Stimulated activated CD8-positive, alpha-beta memory T cell treated with anti-CD3 and anti-CD28 coated beads, Interleukin-4, amount 100 ng/mL, for 4 hours (primary cell): Measurements from ENCODE around the gene COP1.
A peak's percentile ranks its signal among the peaks of the same experiment; 100 is the strongest.
"Not testable (repeated sequence)": the region's sequence is repeated elsewhere in the genome, so short reads cannot be mapped to it uniquely, and the experiment has no call there.

ENCODE experiments used
- DNase-seq, 2 donors: peaks; one replicate each; pipeline ENCODE4 v3.0.0-alpha.2; 2020; ENCODE audit warnings: low read depth in 2 of 2, low spot score in 1 of 2

Gene COP1

DNA sequence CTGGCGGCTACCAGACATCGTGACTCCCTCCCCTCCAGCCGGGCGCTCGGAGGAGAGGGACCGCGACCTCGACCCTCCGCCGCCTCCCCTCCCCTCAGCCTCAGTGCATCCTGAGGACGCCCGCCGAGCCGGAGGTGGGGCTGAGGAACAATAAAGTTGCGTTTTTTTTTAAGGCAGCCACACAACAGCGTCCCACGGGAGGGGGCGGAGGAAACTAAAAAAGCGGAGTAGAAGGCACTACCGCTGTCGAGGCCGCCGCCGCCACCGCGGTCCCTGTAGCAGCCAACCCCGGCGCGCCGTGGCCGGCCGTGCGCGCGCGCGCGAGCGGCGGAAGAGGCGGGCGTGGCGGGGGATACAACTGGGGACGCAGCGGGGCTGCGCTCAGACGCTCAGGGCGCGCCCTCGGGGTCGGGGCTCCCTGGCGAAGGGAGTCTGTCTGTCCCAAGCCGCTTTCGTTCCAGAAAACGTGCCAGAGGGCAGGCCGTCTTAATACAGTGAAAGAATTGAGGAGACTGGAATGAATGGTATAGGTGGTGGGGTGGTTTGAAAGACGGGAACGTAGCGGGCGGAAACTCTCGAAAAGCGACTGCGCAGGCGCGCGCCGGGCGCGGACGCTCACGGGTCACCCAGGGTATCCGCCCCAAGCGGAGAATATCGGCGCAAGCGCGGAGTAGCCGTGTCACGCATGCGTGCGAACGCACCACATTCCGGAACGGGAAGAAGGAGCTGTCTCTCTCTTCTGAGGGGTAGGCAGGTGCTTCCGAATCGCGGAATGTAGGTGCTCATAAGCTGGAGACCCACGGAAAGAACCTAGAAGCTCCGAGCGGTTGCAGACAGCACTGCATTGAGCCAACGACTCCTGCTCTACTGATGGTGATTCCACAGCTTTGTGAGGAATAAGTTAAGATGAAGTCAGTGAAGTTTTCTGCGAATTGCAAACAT lies at the start of gene COP1:
Gene COP1, minus strand, starts transcription at position 326 of the 942 bp plus-strand sequence. Its CDS starts 308 bp downstream, at position 18.
- DNase-seq = peak; percentile 95

DNA sequence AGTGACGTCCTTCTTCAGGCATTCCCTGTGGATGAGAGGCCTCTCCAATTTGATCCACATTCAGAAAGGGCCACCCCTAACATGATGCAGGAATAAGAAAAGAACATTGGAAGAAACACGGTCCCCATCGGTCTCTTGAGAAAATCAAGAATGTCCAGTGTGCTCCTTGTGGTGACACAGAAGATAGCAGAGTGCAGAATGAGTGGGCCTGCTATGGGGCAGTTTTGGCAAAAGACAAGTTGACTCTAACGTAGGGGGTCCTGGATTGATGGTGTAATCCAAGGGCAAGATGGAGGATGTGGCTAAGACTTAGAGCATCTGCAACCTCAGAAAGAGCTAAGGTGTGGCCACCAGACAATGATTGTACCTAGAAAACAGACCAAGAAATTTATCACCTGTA lies 45.1 kb upstream of the COP1 start:
- no peak for DNase-seq

DNA sequence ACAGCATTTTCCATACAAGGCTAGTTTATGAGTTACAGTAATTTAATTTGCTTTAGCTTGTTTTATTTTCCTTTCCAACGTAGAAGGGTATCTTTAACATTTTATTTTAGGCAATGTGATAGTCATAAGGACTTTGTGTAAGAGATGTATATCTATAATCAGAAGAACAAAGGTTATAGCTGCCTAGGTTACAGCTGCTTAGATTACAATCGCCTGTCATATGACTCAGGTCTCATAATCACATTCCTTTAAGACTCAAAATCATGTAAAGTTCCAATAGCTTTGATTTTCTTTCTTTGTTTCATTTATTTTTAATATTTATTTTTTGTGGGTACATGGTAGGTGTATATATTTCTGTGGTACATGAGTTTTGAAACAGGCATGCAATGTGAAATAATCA lies 37.8 kb upstream of the COP1 start:
- DNase-seq = no peak

DNA sequence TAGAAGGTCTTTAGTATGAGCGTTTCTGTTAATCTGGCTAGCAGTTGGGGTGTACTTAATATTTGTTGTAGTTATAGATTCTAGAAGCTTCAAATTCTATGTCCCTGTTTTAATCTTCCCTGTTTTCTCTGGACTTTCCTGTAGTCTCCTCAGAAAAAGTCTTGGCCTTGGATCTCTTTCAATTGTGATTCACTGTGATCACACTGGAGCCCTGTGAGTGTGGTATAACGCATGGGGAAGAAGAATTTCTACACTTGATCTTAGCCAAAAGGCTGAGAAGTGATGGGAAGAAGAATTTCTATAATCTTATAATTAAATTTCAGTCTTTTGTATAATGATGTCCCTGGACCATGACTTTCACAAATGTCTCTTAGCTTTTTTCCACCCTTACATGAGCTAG lies 36.7 kb upstream of the COP1 start:
- no peak for DNase-seq

GRCh38 chr1:176241385-176242015 lies 34.4 kb upstream of the COP1 start:
- no peak for DNase-seq

- not testable (repeated sequence) for DNase-seq
These were observed 26.6 kb upstream of the COP1 start for GRCh38 chr1:176233657-176234056.

DNA sequence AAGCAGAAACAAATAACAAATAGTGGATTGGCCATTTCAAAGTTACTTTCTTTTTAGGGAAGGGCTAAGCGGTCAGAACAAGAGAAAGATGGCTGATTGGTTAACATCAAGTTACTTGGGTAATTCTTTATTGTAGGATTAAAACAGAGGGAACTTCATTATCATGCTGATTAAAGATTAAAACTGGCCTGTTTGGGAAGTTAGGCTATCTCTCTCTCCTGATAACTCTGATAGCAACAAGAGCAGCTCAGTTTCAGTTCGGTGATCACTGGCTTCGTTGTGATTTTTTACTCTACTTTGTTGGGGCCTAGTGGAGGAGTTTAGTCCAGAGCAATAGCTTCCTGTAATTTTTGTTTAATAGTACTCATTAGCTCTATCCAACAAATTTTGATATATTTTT lies 20.5 kb upstream of the COP1 start:
- DNase-seq = no peak

GRCh38 chr1:176225911-176226310 lies 18.8 kb upstream of the COP1 start:
- no peak for DNase-seq

DNA sequence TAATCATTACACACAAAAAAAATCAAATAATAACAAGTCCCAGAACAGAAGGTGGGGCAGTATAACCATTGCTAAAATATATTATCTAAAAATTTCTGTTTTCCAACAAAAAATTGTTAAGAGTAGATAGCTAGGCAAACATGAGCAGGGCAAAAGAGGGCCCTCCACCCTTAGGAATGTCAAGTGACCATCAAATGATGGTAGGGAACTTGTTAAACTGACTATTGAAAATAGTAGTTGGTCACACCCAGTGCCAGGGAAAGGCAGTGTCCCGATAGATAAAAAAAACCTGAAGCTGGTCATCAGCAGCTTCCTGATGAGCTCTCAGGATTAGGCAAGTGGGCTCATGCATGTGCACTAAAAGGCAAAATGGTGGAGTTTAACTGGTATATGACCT lies 18.4 kb upstream of the COP1 start:
- DNase-seq = no peak

DNA sequence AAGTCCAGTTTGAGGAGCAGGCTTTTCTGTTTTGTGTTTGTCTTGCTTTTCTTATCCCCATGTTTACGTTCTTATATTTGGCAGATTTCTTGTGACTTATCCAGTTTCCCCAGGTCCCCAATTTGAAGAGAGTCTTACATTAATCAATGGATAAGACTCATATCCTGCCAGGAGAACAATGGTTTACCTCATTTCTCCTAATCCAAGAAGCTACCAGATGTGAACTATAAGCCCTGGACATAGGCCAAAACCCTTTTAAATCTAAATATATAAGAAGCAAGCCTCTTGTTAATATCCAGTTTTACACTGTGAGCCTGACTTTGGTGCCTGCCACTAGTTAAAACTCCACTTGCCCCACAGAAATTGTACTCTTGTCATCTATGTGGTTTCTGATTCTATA lies 15.1 kb upstream of the COP1 start:
- no peak for DNase-seq

GRCh38 chr1:176220100-176220689 lies 13.1 kb upstream of the COP1 start:
- DNase-seq = no peak

- DNase-seq = no peak
These were observed 10.5 kb upstream of the COP1 start for GRCh38 chr1:176217461-176218099.

GRCh38 chr1:176216031-176216430 lies 8.9 kb upstream of the COP1 start:
- no peak for DNase-seq

DNA sequence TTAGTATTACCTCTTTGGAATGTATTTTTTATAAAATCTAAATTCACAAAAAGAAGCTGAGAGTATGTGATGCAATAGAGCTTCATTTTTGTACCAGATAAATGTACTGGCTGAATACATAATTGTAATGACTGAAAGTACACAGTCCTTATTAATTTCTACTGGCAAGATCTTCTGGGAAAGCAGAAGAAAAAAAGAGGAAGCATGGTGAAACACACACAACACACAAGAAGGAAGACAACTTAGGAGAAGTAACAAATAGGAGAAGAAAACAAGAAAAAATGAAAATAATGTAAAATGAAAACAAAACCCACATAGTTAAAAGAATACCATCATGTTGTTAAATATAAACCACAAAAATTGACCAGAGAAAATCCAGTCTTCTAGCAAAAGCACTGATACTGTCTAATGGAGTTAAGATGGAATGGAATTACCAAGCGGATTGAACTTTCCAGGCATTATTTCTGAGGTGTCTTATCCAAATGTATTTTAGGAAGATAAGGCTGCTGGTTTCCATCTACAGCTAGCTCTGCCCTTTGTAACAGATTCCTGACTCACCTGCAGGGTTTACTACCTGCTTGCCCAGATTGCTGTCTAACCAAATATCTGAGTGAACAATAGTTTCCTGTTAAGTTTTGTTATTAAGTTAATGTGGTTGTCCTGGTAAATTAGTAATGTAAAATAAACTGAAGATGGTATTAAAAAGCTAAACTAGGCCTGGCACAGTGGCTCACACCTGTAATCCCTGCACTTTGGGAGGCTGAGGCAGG lies 4.5 kb upstream of the COP1 start:
- no peak for DNase-seq

DNA sequence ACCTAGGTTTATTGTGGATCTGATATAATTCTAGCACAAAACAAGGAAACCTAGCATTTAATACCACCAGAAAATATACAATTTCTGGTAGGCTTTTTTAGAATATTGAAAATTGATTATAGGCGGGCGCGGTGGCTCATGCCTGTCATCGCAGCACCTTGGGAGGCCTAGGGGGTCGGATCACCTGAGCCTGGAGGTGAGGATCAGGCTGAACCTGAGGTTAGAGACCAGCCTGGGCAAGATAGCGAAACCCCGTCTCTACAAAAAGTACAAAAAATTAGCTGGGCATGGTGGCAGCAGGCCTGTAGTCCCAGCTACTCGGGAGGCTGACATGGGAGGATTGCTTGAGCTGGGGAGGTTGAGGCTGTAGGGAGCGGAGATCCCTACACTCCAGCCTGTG lies 948 bp upstream of the COP1 start:
- no peak for DNase-seq

GRCh38 chr1:176206006-176206960 lies 803 bp downstream of the COP1 start:
- peak; percentile 15 to 16 for DNase-seq

DNA sequence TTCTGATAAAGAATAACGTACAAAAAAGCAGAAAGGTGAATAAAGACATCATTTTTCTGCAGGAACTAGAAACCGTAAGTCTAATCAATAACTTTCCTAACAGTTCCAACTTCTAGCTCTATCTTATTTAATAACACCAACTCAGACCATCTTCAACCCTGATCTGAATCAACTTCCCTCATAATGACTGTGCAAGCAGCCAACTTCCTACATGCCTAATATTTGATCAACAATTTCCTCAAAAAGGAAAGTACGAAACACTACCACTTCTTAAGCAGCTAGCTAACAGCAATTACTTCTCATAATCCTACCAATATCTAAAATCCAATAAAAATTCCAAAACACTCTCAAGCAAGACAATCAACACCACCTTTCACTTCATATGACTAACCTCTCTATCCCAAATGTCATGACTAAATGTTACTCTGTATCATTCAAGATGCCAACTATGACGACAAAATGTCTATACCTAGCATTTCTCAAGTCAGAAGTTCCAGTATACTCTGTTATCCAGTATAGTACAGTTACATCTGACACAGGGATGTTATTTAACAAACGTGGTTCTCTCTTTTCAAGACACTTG lies 1.7 kb downstream of the COP1 start:
- DNase-seq = no peak

DNA sequence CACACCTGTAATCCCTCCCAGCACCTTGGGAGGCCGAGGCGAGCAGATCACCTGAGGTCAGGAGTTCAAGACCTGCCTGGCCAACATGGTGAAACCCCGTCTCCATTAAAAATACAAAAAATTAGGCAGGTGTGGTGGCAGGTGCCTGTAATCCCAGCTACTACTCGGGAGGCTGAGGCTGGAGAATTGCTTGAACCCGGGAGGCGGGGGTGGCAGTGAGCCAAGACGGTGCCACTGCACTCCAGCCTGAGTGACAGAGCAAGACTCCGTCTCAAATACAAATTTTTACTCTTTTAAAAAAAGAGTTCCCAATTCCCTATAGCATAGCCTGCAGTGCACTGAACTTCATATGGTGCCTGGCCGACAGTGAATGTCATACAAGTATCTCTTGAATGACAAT lies 2.4 kb downstream of the COP1 start:
- DNase-seq = not testable (repeated sequence)

- DNase-seq = no peak
These were observed 3.4 kb downstream of the COP1 start for GRCh38 chr1:176203735-176204134.
